GM04503 (cell line): Measurements from ENCODE around the gene UPK3A.
A peak's percentile ranks its signal among the peaks of the same experiment; 100 is the strongest.
"Not testable (repeated sequence)": the region's sequence is repeated elsewhere in the genome, so short reads cannot be mapped to it uniquely, and the experiment has no call there.

Experiments
- DNase-seq: peaks from one replicate; pipeline ENCODE4 v3.0.0-alpha.2; 2012; ENCODE audit warnings: low read depth

Gene UPK3A

GRCh38 chr22:45309422-45310227 lies 24.9 kb downstream of the UPK3A start, which contains the start of gene FAM118A:
TSS of gene FAM118A (plus strand) at chr22:45309934. CDS start at chr22:45322380, 12,446 bp downstream.
- DNase-seq: peak; percentile 30

DNA sequence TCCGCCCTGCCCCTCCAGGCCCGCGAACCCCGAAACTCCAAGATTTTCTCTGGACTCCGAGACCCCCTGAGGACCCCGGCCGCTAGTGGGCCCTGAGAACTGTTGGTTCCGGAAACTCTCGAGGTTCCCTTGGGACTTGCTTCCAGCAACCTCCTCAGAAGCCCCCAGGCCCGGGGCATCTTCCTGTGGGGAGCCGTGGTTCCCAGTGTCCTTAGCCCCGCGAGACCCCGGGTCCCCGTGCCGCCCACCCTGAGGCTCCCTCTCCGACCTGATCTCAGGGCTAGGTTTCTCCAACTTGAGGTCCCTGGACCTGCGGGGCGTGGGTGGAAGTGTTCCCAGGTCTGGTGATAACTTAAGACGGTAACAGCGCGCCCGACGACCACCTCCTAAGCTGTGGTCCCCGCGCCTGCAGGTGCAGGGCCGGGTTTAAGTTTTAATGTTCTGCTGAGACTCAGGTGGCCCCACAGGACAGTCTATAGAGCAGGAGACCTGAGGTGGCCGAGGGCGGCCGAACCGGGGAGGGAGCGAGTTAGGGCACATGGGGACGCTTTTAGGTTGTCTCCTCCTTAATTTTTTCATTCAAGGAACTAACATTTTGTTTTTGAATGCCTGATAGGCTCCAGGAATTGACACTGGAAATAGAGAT lies 25.7 kb downstream of the UPK3A start:
- no peak for DNase-seq

- DNase-seq: no peak
Observed at GRCh38 chr22:45310977-45311531, 26.3 kb downstream of the UPK3A start.

DNA sequence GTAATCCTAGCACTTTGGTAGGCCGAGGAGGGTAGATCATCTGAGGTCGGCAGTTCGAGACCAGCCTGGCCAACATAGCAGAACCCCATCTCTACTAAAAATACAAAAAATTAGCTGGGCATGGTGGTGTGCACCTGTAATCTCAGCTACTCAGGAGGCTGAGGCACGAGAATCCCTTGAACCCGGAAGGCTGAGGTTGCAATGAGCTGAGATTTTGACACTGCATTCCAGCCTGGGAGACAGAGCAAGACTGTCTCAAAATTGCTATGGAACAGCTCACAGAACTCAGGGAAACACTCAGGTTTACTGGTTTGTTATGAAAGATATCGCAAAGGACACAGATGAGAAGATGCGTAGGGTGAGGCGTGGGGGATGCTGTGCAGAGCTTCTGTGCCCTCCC lies 27.7 kb downstream of the UPK3A start:
- no peak for DNase-seq

DNA sequence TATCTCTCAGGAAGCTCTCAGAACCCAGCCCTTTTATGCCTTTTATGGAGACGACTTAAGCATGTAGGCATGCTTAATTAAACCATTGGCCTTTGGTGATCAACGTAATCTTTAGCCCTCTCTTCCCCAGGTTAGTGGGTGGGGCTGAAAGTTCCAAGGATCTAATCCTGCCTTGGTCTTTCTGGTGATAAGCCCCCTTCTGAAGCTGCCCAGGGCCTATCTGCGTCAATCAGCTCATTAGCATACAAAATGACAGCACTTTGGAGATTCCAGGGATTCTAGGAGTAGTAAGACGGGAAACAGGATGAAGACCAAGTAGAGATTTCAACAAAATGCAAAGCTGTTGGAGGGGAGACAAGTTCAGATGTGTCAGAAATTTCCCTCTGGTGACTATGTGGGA lies 28.1 kb downstream of the UPK3A start:
- no peak for DNase-seq

DNA sequence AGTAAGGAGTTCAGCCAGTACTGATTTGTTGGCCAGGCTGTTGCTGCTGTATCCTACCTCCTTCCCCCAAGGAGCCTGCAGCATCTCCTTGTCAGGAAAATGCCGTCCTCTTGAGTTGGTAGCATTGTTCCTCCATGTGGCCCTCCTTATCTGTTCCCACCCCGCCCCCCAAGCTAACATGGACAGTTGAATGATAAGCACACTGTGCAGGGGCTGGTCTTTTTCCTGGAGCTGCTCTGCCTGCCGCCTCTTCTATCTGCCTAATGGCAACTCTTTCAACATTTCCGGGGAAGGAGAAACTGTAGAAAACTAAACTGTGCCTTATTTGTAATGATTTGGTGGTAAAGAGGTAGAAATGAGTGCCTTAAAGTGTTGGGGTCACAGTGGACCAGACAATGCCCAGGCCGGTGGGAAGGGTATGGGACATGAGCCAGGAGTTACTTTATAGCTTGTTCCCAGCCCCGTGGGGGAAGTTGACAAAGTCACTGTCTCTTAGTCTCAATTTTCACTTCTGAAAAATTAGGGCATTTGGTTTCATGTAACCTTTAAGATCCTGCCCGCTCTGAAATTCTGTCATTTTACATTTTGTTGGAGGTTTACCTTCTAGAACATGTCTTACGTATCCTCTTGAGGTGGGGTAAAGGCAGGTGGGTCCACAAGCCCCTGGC lies 29.4 kb downstream of the UPK3A start:
- DNase-seq: no peak

DNA sequence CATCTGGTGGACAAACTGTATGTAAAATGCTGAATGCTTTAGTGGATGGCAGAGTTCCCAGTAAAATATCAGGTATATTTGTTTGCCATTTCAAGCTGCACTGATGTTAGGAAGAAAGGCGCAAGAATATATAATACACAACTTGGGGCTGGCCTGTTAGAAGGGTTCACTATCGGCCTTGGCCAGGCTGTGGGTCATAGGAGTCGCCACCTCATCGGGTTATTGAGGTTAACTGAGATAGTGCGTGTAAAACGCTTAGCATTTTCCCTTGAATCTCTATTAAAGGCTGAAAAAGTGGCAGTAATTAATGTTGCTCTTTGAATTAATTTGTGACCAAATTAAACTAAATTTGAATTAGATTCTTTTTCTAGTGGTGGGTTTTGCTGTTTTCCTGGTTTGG lies 30.0 kb downstream of the UPK3A start:
- DNase-seq: no peak

DNA sequence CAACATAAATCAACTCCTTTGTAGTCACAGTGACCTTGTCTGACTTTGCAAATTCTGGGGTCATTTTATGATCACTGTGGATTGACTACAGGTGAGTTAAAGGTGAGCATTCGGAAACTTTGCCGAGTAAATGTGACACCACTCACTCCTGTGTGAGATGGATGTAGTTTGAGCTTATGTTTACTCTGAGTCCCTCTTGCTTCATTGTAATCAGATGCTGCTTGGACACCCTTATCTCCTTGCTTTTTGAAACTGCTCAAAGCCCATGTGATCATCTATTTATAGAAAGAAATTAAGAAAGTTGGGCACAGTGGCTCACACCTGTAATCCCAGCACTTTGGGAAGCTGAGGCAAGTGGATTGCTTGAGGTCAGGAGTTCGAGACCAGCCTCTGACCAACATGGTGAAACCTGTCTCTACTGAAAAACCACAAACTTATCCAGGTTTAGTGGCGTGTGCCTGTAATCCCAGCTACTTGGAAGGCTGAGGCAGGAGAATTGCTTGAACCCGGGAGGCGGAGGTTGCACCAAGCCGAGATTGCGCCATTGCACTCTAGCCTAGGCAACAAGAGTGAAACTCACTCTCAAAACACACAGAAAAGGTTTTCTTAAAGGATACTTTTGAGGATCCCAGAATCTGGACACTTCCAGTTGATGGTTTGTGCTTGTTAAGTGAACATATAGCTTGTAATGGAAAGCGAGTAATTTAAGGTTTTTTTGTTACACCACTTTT lies 32.2 kb downstream of the UPK3A start:
- no peak for DNase-seq

DNA sequence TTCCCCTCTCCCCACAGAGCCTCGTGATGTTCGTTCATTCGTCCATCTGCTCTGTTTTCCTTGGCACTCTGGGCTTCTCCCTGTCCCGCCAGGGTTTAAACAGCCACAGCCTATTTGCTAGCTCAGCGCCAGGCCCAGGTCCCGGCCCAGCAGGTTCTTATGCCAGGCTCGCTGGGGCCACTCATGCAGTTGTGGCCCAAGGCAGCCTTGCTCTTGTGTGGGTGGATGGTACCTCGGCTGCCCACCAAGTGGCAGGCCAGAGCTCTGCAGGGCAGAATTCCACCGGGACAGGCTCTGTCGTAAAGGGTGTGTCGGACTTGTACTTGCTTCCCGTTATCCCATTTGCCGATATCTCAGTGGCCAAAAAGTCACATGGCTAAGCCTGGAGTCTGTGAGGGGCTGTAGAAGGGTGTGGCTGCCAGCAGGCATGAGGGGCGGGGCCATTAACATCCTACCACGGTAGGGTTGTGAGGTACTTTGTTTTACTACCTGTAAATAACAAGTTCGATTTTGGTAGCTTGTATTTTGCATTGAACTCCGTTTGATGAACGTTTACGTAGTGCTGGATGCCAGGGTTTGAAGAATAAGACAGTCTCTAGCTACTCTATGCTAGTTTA lies 32.9 kb downstream of the UPK3A start:
- no peak for DNase-seq

DNA sequence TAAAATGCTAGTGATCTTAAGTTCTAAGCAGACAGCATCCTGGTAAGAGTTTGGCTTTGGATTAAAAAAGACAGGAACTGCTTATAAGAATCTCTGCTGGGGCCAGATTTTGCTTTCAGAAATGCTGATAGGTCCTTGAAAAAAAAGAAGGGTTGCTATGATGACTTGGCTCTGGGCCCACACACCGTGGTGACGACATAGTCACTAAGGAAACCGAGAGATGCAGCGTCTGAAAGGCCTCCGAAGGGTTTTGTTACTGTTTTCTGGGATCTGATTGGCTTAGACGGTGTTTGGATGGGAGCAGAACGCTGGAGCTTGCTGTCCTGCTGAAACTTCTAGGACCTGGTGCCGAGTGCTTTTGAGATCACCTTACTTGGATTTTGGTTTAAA lies 33.4 kb downstream of the UPK3A start:
- DNase-seq: peak; percentile 61

- DNase-seq: no peak
Observed at GRCh38 chr22:45318558-45319323, 34.0 kb downstream of the UPK3A start.

DNA sequence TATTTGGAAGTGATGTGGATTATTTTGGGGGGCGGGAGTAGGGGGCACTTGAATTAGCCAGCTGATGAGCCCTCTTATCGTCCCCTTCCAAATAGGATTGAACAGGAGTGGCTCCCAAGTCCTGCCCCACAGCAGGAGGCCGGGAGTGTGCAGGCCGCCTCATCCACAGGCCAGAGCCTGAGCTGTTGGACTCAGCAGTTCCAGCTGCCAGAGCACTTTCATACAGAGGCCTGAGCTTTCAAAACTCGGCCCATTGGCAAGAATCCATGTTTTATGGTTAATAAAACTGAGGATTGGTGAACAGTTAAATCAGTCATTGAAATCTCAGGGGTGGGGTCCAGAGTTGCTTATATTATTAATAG lies 34.6 kb downstream of the UPK3A start:
- no peak for DNase-seq

DNA sequence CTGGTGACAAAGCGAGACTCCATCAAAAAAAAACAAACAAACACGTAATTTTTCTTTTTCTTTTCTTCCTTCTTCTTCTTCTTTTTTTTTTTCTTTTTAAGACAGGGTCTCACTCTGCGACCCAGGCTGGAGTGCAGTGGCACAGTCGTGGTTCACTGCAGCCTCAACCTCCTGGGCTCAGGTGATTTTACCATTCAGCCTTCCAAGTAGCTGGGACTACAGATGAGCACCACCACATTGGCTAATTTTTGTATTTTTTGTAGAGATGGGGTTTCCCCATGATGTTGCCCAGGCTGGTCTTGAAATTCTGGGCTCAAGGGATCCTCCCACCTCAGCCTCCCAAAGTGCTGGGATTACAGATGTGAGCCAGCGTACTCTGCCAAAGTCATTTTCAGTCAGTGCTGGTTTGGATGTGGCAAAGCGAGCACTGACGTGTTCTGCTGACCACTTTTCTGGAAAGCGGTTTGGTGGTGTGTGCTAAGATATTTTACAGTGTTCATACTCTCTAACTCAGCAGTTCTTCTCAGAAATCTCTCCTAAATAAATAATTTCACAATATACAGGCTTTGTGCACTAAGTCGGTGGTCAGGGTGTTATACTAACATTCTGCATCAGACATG lies 35.7 kb downstream of the UPK3A start:
- no peak for DNase-seq

- DNase-seq: no peak
Observed at GRCh38 chr22:45321827-45322226, 37.1 kb downstream of the UPK3A start.

DNA sequence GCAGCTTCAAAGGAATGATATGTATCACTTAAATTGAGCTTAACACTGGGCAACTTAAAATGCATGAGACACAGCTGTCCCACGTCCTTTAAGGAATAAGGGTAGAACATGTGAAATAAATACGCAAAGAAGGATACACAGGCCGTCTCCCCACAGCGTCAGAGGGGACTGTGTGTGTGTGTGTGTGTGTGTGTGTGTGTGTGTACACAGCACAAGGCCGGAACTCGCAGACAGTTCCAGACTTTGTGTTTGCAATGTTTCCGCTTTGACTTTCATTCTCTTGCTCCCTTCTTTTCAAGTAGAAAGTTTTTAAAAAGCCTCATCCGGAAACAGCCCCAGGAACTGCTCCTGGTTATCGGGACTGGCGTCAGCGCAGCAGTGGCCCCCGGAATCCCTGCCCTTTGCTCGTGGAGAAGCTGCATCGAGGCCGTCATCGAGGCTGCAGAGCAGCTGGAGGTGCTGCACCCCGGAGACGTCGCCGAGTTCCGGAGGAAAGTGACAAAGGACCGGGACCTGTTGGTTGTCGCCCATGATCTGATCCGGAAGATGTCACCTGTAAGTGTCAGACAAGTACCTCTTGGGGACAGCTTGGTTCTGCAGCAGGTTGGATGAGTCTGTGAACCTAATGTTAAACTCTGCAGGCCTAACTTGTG lies 38.2 kb downstream of the UPK3A start:
- no peak for DNase-seq

GRCh38 chr22:45323695-45324094 lies 38.9 kb downstream of the UPK3A start:
- no peak for DNase-seq

GRCh38 chr22:45324311-45324711 lies 39.6 kb downstream of the UPK3A start:
- no peak for DNase-seq

DNA sequence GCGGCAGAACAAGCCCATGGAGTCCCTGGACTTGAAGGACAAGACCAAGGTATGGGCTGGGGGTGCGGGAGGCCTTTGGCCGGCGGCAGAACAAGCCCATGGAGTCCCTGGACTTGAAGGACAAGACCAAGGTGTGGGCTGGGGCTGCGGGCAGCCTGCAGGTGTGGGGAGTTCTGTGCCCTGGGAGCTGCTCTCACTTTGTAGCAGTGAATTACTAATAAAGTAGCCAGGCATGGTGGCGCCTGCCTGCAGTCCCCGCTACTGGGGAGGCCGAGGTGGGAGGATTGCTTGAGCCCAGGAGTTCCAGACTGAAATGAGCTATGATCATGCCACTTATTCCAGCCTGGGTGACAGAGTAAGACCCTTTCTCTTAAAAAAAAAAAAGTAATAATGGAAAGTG lies 43.5 kb downstream of the UPK3A start:
- DNase-seq: not testable (repeated sequence)

DNA sequence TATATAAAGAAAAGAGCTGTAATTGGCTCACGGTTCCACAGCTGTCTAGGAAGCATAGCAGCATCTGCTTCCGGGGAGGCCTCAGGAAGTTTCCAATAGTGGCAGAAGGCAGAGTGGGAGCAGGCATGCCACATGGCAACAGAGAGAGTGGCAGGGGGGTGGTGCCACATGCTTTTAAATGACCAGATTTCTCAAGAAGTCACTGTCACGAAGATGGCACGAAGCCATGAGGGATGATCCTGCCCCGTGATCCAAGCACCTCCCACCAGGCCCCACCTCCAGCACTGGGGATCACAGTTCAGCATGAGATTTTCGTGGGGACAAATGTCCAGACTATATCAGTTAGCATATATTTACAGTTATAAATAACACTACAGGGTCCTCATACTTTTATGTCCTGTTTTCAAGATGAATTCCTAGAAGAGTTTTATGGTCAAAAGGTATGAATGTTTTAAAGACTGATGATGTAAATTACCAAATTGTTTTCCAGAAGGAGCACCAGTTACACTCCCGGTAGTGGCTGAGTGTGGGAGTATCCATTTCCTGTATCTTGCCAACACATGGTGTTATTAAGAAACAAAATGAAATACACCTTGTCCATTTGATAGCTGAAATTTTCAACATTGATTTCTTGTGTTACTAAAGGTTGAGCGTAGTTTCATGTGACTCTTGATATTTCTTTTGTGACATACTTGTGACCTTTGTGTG lies 44.2 kb downstream of the UPK3A start:
- no peak for DNase-seq
